Adrenal gland (tissue), 5 donors: ENCODE measurements around the gene C1orf56.

Experiments used
- CTCF ChIP-seq, 6 experiments: fragments of 450-650 bp in 4 of 6; fragments of 200-600 bp in 2 of 6; sonication (generic) in 1 of 6; IDR thresholded peaks; 1 replicate in 5 of 6; 2 replicates in 1 of 6; pipeline versions ENCODE4 v1.5.1 to v1.8.0; 2016 to 2021; ENCODE audit warnings: antibody characterized with exemption in 6 of 6, mild to moderate bottlenecking in 2 of 6, moderate library complexity in 1 of 6
- POLR2A ChIP-seq, 2 donors: fragments of 450-650 bp; IDR thresholded peaks; one replicate each; pipeline ENCODE4 v1.6.1; 2017; ENCODE audit warnings: antibody characterized with exemption in 2 of 2, mild to moderate bottlenecking in 2 of 2, moderate library complexity in 1 of 2
- donor health status: DM: no; HTN: no; CAD: no.

GRCh38 chr1:151069103-151069486, 21.5 kb downstream of the C1orf56 start:
- TF ChIP-seq CTCF (IDR thresholded peaks at IDR 0.05) = no peak
- no peak for TF ChIP-seq POLR2A (IDR thresholded peaks at IDR 0.05)
